ENCODE results near the gene TAAR6. TPM values are rescaled to one million over a fixed set of nuclear protein-coding genes. Genes with fewer than 3 reads are reported as not detected.
"Not testable (repeated sequence)": the region's sequence is repeated elsewhere in the genome, so short reads cannot be mapped to it uniquely, and the experiment has no call there.

The TAAR6 gene
- polyA plus RNA-seq, 3 donors = not detected

- DNase-seq (ENCODE audit: extremely low read depth in 1 of 11, low read depth in 9 of 11, low spot score in 4 of 11) = no peak
These were observed 1.7 kb downstream of the TAAR6 start for GRCh38 chr6:132571774-132572173.

GRCh38 chr6:132584698-132585097, 14.6 kb downstream of the TAAR6 start:
- DNase-seq (ENCODE audit: extremely low read depth in 1 of 11, low read depth in 9 of 11, low spot score in 4 of 11) = no peak

DNA sequence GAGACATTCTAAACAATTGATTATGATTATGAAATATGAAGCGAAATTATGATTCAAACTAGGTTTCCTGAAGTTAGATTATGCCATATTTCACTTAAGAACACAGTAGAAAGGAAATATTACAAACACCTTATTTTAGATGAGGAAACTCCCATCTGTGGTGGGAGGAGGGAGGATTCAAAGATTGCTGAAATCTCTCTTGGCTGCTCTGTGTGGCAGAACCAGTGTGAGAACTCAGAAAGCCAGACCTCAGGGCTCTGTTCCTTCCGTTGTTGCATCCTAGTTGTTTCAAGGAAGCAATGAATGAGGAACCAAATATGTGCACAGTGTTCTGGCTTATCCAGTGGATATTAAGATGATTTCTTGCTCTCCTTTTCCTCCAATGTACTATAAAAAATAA, 17.3 kb downstream of the TAAR6 start:
- no peak for DNase-seq (ENCODE audit: extremely low read depth in 1 of 11, low read depth in 9 of 11, low spot score in 4 of 11)

DNA sequence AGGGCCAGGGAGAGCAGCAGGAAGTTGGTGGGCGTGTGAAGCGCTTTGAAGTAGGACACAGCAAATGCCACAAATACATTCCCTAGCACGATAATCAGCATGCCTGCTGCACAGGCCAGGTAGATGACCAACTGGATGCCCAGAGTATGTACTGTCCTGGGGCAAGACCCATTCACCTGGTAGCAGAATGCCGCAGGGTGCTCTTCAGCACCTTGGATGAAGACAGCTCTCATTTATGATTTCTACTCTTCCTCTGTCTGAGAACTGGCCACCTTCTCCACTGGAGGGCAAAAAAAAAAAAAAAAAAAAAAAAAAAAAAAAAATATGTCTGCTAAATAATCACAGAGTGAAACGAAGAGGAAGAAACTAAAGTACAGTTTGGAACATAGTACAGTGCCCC, 19.3 kb downstream of the TAAR6 start, which contains the start of gene TAAR5:
TSS of gene TAAR5 (minus strand) at position 288 of the 400 bp plus-strand sequence. CDS start at position 233, 55 bp downstream.
- DNase-seq (ENCODE audit: extremely low read depth in 1 of 11, low read depth in 9 of 11, low spot score in 4 of 11) = no peak

GRCh38 chr6:132590362-132590761, 20.2 kb downstream of the TAAR6 start:
- no peak for DNase-seq (ENCODE audit: extremely low read depth in 1 of 11, low read depth in 9 of 11, low spot score in 4 of 11)

DNA sequence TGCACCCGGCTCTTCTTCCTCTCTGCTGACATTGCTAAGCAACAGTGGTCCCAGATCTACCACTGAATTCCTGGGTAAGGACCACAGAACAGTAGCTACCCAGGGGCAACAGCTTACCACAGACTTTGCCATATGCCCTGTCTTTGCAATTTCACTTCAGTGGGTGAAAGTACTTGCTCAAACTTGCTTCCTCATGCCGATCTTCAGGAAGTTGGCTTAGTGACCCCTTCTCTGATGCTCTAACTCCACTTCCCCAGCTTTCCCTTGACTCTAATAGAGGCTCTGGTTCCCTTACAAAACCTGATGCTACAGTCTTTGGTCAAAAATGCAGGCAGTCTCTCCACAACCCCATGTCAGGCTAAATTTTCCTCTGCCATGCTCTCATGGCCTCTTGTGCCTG, 22.7 kb downstream of the TAAR6 start:
- no peak for DNase-seq (ENCODE audit: extremely low read depth in 1 of 11, low read depth in 9 of 11, low spot score in 4 of 11)

DNA sequence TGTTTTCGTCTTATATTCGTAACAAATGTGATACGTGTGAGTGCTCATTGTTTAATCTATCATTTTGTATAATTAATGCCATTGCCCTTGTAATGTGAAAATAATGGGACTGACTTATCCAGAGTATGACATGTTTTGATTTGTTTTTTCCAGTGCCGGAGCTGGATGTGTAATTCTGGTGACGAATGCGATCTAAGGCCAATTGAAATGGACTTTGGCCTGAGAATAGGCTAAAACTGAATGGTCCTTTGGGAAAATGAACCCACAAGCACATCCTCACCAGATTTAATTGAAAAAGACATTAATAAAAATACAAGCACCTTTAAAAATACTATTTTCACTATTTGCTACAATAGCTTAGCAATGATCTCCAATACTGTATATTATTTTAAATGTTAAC, 26.1 kb downstream of the TAAR6 start:
- no peak for DNase-seq (ENCODE audit: extremely low read depth in 1 of 11, low read depth in 9 of 11, low spot score in 4 of 11)

DNA sequence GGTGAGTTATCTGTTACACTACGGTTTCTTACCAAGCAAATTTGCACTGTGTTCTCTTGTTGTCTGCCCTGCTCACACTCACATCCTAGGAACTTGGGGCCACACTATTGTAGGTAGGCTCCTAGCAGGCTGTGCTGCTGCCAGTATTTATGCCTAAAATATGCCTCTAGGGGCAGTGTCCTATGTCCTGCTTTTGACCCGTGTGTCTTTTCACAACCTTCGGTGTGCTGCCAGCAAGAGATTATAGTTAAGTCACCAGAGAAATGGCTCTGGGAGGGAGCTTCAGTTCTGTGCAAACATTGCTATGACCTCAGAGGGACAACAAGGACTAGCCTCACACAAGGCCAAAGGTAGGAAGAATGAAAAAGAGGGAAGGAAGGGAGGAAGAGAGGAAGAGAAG, 28.4 kb downstream of the TAAR6 start:
- DNase-seq (ENCODE audit: extremely low read depth in 1 of 11, low read depth in 9 of 11, low spot score in 4 of 11) = no peak

GRCh38 chr6:132600900-132601299, 30.8 kb downstream of the TAAR6 start:
- DNase-seq (ENCODE audit: extremely low read depth in 1 of 11, low read depth in 9 of 11, low spot score in 4 of 11) = not testable (repeated sequence)

DNA sequence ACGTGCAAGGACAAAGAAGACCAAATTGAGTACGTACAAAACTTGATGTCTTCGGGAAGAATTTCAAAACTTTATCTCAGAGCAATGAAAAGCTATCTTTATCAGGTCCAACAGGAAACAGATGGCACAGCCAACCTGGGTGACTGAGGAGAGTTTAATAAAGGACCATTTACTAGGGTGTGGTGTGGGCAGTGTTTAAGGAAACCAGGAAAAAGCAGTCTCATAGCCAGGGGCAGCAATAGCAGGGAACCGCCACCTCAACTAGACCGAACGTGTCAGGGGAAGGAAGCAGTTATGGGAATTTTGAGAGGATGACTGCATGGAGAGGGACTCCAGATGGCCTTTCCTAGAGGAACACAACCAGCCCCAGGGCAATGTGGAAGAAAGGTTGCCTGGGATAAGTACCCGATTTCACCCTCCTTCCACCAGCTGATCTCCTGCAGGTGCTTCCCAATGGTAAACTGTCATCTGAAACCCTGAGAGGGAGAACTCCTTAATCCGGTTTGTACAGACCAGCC, 34.6 kb downstream of the TAAR6 start:
- DNase-seq (ENCODE audit: extremely low read depth in 1 of 11, low read depth in 9 of 11, low spot score in 4 of 11) = no peak

GRCh38 chr6:132607544-132608233, 37.6 kb downstream of the TAAR6 start:
- no peak for DNase-seq (ENCODE audit: extremely low read depth in 1 of 11, low read depth in 9 of 11, low spot score in 4 of 11)

DNA sequence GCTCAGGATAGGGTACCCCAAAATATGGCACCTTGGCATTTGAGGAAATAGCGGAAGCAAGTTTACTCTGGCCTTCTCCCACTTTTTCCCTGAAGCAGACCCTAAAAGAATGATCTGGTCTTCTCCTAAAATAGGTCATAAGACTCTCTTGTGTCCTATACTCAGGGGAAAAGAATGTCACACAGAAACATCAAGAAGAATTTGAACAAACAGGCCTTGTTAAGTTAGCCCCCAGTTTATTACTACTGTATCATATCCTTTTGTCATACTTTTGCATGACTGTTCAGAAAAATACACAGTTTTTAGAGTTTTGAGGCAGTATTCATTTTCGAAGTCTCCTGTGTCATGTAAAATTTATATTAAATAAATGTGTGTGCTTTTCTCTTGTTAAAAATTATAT, 41.5 kb downstream of the TAAR6 start:
- no peak for DNase-seq (ENCODE audit: extremely low read depth in 1 of 11, low read depth in 9 of 11, low spot score in 4 of 11)

DNA sequence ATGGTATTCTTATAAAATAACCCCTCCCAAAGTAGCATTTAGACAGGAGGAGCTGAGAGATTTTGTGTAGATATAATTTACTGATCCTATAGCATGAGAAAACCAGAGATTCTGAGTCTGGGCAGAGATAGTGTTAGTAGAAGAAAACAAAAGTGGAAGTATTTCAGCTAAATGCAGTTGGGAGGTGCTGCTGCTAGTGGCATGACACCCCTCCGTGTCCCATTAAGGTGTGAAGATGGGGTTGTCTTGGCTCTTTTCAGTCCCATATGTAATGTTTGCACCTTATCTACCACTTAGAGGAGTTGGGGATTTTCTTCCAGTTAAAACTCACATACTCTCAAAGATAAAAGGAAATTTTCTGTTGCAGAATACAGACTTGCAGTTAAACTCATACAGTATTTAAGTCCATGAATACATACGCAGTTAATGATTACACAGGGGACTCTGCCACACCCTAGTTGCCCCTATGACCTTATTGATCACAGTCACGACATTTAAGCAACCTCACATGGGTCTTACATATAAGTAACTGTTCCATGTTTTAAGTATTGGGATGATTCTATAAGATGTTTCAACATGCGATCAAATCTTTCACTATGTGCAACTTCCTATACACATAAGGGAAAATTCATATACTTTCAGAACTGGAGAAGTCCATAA, 42.5 kb downstream of the TAAR6 start:
- DNase-seq (ENCODE audit: extremely low read depth in 1 of 11, low read depth in 9 of 11, low spot score in 4 of 11) = no peak

GRCh38 chr6:132614554-132614953, 44.4 kb downstream of the TAAR6 start:
- no peak for DNase-seq (ENCODE audit: extremely low read depth in 1 of 11, low read depth in 9 of 11, low spot score in 4 of 11)

DNA sequence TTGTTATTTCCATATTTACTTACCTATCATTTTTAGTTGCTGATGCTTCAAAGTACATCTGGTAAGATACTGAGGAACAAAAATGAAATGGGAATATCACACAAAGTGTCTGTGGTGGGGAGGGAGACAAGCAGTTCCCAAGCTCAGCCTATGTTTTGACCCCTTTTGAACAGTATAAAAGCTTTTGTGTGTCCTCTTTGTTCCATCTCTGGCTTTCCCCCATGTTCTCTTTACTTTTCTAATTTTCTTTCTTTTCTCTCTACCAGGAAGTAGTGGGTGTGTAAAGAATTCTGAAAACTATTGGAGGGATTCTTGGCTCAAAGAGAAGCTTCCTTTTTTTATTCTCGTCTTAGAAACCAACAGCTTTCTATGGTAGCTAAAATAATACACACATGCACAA, 46.6 kb downstream of the TAAR6 start:
- no peak for DNase-seq (ENCODE audit: extremely low read depth in 1 of 11, low read depth in 9 of 11, low spot score in 4 of 11)

Other genes with a start within 250 kb of the TAAR6 start
- gene MOXD1, start 168.8 kb upstream of the TAAR6 start, polyA plus RNA-seq (ENCODE audit: insufficient read length in 3 of 3) = 100 to 1,000 TPM; 205 to 232 (median 220) TPM
- 10 to 100 TPM; 83.3 to 92.5 (median 84.3) TPM for gene STX7, start 57.2 kb upstream of the TAAR6 start, polyA plus RNA-seq (ENCODE audit: insufficient read length in 3 of 3)
- not detected for gene TAAR9, start 32.0 kb upstream of the TAAR6 start, polyA plus RNA-seq (ENCODE audit: insufficient read length in 3 of 3)
- not detected for gene TAAR8, start 17.6 kb upstream of the TAAR6 start, polyA plus RNA-seq (ENCODE audit: insufficient read length in 3 of 3)
- not detected for gene TAAR5, start 19.4 kb downstream of the TAAR6 start, polyA plus RNA-seq (ENCODE audit: insufficient read length in 3 of 3)
- gene TAAR2, start 54.0 kb downstream of the TAAR6 start, polyA plus RNA-seq (ENCODE audit: insufficient read length in 3 of 3) = not detected
- gene TAAR1, start 88.9 kb downstream of the TAAR6 start, polyA plus RNA-seq (ENCODE audit: insufficient read length in 3 of 3) = under 1 TPM in 1 of 3 donors, not detected in 2; 0.20 TPM
- under 1 TPM; 0.11 to 0.26 (median 0.22) TPM for gene VNN1, start 143.7 kb downstream of the TAAR6 start, polyA plus RNA-seq (ENCODE audit: insufficient read length in 3 of 3)
- gene VNN2, start 187.6 kb downstream of the TAAR6 start, polyA plus RNA-seq (ENCODE audit: insufficient read length in 3 of 3) = 1 to 10 TPM; 2.3 to 2.5 (median 2.4) TPM
- gene SLC18B1, start 228.3 kb downstream of the TAAR6 start, polyA plus RNA-seq (ENCODE audit: insufficient read length in 3 of 3) = 10 to 100 TPM; 26.9 to 33.3 (median 31.9) TPM
- 1,000 to 10,000 TPM; 1,769 to 2,118 (median 1,959) TPM for gene RPS12, start 244.2 kb downstream of the TAAR6 start, polyA plus RNA-seq (ENCODE audit: insufficient read length in 3 of 3)